ENCODE results near the gene NUMB.
A peak's percentile ranks its signal among the peaks of the same experiment; 100 is the strongest.

NUMB gene

GRCh38 chr14:73458183-73458976 lies at the start of gene NUMB:
Gene NUMB (minus strand): TSS chr14:73458546. CDS start chr14:73355751, 102,795 bp downstream.
- peak; percentile 95 for DNase-seq

- DNase-seq, result no peak
Measured at GRCh38 chr14:73503648-73504047, 45.3 kb upstream of the NUMB start.

DNA sequence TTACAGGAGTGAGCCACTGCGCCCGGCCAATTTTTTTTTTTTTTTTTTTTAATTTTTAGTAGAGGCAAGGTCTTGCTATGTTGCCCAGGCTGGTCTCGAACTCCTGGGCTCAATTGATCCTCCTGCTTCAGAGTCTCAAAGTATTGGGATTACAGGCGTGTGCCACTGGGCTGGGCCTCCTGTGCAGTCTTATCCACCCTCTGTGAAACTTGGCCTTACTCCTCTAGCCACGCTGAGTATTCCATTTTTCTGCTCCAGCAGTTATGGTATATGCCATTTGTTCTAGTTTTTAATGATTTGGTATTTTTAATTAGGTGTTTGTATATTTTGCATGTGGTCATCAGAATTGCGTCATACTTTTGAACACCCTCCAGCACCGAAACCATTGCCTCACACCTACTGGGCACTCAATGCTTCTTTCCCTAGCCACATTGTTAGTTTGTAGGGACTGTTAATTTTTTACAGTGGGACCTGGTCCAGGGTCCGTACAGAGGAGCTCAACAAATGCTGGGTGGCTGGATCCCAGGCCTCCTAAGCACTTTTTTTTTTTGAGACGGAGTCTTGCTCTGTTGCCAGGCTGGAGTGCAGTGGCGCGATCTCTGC lies 43.8 kb upstream of the NUMB start:
- DNase-seq, result no peak

- no peak for DNase-seq
Measured at GRCh38 chr14:73500360-73500759, 42.0 kb upstream of the NUMB start.

DNA sequence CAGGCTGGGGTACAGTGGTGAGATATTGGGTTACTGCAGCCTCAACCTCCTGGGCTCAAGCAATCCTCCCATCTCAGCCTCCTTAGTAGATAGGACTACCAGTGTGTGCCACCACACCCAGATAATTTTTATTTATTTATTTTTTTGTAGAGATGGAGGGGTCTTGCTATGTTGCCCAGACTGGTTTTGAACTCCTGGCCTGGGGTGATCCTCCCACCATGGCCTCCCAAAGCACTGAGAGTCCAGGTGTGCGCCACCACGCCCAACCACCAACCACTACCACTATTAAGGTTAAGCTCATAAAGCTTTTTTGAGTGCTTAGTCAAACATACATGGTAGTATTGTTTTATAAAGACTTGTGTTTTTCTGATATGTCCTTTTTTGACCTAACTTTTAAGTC lies 36.2 kb upstream of the NUMB start:
- no peak for DNase-seq

GRCh38 chr14:73492670-73493069 lies 34.3 kb upstream of the NUMB start:
- no peak for DNase-seq

- DNase-seq, result no peak
Measured at GRCh38 chr14:73492043-73492552, 33.8 kb upstream of the NUMB start.

GRCh38 chr14:73491256-73492042 lies 33.1 kb upstream of the NUMB start:
- DNase-seq, result peak; percentile 46

DNA sequence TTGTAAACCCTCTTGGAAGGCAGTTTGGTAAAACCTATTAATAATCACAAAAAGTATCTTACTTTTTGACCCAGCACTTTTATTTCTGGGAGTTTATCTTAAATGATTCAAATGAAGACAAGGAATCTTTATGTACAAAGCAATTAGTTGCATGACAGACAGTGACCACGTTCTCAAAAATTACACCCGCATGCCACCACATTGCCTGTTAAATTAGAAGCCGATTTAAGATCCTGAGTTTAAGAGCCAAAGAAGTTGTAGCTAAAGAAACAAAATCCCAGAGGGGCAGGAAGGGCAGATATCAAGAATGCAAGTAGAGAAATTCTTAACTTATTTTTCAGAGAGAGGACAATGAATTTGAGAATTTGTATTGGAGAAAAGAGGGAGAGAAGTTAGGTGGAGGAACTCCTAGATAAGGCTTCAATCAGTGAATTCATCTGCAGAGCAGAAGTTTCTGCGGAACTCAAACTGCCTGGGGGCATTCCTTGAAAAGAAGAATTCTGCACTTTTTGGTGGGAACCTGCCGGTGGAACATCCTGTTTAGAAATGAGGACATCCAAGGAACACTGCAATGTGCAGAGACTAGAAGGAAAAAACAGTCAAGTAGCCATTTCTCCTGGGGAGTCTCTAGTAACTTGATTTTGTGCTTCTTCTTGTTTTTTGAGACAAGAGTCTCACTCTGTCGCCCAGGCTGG lies 31.3 kb upstream of the NUMB start:
- no peak for DNase-seq

- DNase-seq, result no peak
Measured at GRCh38 chr14:73478684-73479083, 20.3 kb upstream of the NUMB start.

DNA sequence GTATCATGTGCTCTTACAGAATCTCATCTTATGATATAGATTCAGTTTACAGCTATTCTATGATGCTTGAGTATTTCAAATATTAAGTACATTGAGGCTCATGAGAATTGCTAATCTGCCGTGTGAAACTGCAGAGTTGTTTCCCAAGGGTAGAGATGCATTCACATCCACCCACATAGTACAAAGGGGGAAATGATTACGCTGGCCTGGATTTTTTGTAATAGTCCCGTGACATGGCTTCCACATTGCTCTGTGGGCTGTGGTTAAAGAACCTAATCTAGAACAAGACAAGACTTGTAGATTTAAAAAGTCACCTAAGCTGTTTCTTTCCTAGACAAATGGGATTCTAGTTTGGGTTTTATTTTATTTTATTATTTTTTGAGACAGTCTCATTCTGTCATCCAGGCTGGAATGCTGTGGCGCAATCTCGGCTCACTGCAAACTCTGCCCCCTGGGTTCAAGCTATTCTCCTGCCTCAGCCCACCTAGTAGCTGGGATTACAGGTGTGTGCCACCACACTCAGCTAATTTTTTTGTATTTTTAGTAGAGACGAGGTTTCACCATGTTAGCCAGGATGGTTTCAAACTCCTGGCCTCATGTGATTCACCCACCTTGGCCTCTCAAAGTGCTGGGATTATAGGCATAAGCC lies 19.4 kb upstream of the NUMB start:
- DNase-seq, result no peak

- DNase-seq, result no peak
Measured at GRCh38 chr14:73476451-73476931, 18.1 kb upstream of the NUMB start.

DNA sequence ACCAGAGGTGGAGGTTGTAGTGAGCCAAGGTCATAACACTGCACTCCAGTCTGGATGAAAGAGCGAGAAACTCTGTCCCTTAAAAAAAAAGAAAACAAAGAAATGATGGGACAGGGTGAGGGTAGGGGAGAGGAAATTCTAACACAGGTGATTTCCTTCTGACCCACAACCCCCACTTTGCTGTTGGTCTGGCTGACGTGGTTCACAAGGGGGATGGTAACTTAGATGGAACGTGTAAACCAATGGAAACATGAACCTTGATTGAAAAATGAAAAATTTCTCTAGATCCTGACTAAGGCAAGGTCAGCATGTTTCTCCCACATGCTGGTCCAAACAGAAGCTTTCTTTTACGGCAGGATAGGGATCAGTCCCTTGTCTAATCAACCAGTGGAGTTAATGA lies 16.6 kb upstream of the NUMB start:
- no peak for DNase-seq

- DNase-seq, result no peak
Measured at GRCh38 chr14:73472185-73473114, 14.1 kb upstream of the NUMB start.

GRCh38 chr14:73471582-73472184 lies 13.3 kb upstream of the NUMB start:
- DNase-seq, result no peak

DNA sequence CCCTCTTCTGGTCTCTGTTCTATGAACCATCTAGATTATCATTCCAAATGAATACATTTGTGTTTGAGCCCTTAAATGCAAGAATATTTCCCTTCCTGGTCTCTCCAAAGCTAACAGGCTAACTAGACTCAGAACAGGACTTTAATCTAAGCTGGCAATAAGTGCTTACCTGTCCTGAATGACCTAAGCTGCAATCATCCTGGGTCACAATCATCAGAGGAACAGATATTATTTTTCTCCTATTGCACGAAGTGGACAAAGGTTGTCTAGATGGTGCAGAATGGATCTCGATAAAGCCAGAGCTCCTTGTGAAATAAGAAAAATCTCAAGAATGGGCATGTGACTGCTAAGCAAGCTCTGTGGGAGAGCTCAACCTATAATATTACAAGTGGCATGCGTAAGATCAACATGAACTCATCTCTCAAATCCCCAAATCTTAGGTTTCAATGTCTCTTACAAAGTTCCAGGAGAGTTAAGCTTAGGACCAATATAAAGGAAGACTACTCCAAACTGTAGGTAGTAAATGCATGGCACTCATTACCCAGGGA lies 10.6 kb upstream of the NUMB start:
- no peak for DNase-seq

DNA sequence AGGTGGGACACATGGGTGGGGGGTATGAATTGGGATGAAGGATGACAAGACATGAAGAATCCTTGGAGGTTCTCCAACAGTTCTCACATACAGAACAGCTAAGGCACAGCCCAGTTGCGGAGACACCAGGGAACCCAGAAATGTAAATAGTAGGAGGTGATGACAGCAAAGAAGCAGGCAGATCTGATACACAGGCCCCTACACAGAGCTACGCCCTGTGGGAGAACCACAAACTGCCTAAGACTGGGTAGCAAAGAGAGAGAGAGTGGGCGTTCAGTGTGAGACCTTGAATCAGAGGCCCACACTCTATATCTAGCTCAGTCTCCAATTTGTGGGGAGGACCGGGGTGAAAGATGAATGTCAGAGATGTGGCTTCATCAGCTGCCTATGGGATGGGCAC lies 9.5 kb upstream of the NUMB start:
- DNase-seq, result no peak

- peak; percentile 57 for DNase-seq
Measured at GRCh38 chr14:73467377-73467776, 9.0 kb upstream of the NUMB start.

DNA sequence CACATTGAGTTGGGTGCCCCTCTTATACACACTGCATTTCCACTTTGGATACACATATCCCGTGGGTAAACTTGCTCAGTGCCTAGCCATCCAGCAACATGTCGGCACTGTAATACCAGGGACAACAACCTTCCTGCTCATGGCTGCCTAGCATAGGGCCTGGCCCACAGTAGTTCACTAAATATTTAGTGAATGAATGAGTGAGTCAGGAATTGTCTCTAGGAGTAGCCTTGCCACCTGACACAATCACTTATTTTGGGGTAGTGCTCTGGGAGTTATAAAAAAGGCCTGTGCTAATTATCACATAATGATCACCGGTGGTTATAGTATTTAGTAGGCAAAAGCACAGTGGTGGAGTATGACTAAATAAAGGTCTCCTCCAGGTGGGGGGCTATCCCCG lies 8.5 kb upstream of the NUMB start:
- no peak for DNase-seq

GRCh38 chr14:73465823-73466532 lies 7.6 kb upstream of the NUMB start:
- DNase-seq, result no peak

All from activated T-cell treated with anti-CD3 and anti-CD28 coated beads for 4 hours (primary cell).